MM.1S (cell line): ENCODE results near the gene MEF2C.

Experiments
- DNase-seq: peaks from one replicate; pipeline ENCODE4 v3.0.0-alpha.2; 2015
- H2AFZ ChIP-seq: fragments of 300-600 bp; sonication (generic); 2 replicates; pipeline ENCODE4 v1.6.0; 2016; ENCODE audit warnings: antibody characterized with exemption, low read length
- H3F3A ChIP-seq: fragments of 300-600 bp; sonication (generic); 2 replicates; pipeline ENCODE4 v1.6.1; 2016; ENCODE audit warnings: mild to moderate bottlenecking, antibody characterized with exemption, low read length, moderate library complexity, mixed read lengths; ENCODE audit not compliant: insufficient read depth
- H3K27ac ChIP-seq: fragments of 300-600 bp; sonication (generic); 2 replicates; pipeline ENCODE4 v1.5.1; 2016; ENCODE audit warnings: mild to moderate bottlenecking, low read length
- H3K27me3 ChIP-seq: fragments of 300-600 bp; sonication (generic); replicated peaks from 2 replicates; pipeline ENCODE4 v1.6.0; 2016; ENCODE audit warnings: low read length; ENCODE audit not compliant: insufficient read depth
- H3K36me3 ChIP-seq: fragments of 300-600 bp; sonication (generic); replicated peaks from 2 replicates; pipeline ENCODE4 v1.6.1; 2016; ENCODE audit warnings: mild to moderate bottlenecking, low read length, mixed read lengths; ENCODE audit not compliant: insufficient read depth
- H3K4me1 ChIP-seq: fragments of 300-600 bp; sonication (generic); 2 replicates; pipeline ENCODE4 v1.6.1; 2016; ENCODE audit warnings: low read length, mixed read lengths
- H3K4me2 ChIP-seq: fragments of 300-600 bp; sonication (generic); 2 replicates; pipeline ENCODE4 v1.6.0; 2016; ENCODE audit warnings: low read depth, low read length
- H3K4me3 ChIP-seq: fragments of 300-600 bp; sonication (generic); 2 replicates; pipeline ENCODE4 v1.5.1; 2016; ENCODE audit warnings: low read length, mixed read lengths
- H3K79me2 ChIP-seq: fragments of 300-600 bp; sonication (generic); 2 replicates; pipeline ENCODE4 v1.6.1; 2016; ENCODE audit warnings: mixed run types, low read length, mixed read lengths
- H3K9ac ChIP-seq: fragments of 300-600 bp; sonication (generic); 2 replicates; pipeline ENCODE4 v1.6.1; 2016; ENCODE audit warnings: low read length, mixed read lengths
- H3K9me2 ChIP-seq: fragments of 300-600 bp; sonication (generic); replicated peaks from 2 replicates; pipeline ENCODE4 v1.6.1; 2016; ENCODE audit warnings: mild to moderate bottlenecking, low read length, mixed read lengths; ENCODE audit not compliant: insufficient read depth
- H3K9me3 ChIP-seq: fragments of 300-600 bp; sonication (generic); replicated peaks from 2 replicates; pipeline ENCODE4 v1.6.1; 2016; ENCODE audit warnings: mild to moderate bottlenecking, low read length, mixed read lengths; ENCODE audit not compliant: insufficient read depth
- H4K20me1 ChIP-seq: fragments of 300-600 bp; sonication (generic); 2 replicates; pipeline ENCODE4 v1.6.1; 2016; ENCODE audit warnings: mild to moderate bottlenecking, low read length, moderate library complexity, mixed read lengths; ENCODE audit not compliant: insufficient read depth
- EZH2 ChIP-seq: fragments of 300-600 bp; sonication (generic); optimal IDR thresholded peaks from 2 replicates; pipeline ENCODE3; 2017; ENCODE audit warnings: low read depth, mild to moderate bottlenecking, antibody characterized with exemption, low read length, mixed read lengths
- EZH2phosphoT487 ChIP-seq: fragments of 300-600 bp; sonication (generic); IDR thresholded peaks from 2 replicates; pipeline ENCODE4 v1.6.1; 2018; ENCODE audit warnings: antibody characterized with exemption, low read length
- TF ChIP-seq, protein P1 (sequence below): fragments of 300-600 bp; sonication (generic); IDR thresholded peaks from 2 replicates; pipeline ENCODE4 v1.5.1; 2016; ENCODE audit warnings: antibody characterized with exemption, low read length, mixed read lengths

Gene MEF2C

DNA sequence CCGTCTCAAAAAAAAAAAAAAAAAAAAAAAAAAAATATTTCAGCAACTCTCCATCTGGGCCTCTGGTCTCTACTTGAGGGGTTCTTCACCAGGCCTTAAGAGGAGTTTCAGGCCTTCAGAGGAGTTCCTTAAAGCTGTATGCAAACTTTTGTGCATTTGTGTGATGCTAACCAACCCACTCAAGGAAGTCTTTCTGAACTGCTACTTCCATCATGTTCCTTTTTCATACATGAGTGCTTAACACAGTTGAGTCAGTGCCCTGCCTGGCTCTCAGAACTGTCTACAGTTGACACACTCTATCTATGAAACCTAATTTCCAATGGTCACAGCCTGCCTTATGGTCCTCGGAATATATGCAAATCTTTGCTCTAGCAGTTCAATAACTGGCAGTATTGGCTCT, 146.5 kb downstream of the MEF2C start:
- H3K9ac ChIP-seq = no peak overlapping the region
- no peaks in the 10 kb centered on the region for H3K9me3 ChIP-seq
- H3K4me1 ChIP-seq = peaks cover 58% of the 10 kb centered on the region
- no peak overlapping the region for H3K4me3 ChIP-seq
- H3K9me2 ChIP-seq = no peaks in the 10 kb centered on the region
- H3F3A ChIP-seq = peaks cover 70% of the 10 kb centered on the region
- DNase-seq = no peak
- no peak for TF ChIP-seq EZH2phosphoT487
- TF ChIP-seq EZH2 = no peak
- TF ChIP-seq, protein P1, sequence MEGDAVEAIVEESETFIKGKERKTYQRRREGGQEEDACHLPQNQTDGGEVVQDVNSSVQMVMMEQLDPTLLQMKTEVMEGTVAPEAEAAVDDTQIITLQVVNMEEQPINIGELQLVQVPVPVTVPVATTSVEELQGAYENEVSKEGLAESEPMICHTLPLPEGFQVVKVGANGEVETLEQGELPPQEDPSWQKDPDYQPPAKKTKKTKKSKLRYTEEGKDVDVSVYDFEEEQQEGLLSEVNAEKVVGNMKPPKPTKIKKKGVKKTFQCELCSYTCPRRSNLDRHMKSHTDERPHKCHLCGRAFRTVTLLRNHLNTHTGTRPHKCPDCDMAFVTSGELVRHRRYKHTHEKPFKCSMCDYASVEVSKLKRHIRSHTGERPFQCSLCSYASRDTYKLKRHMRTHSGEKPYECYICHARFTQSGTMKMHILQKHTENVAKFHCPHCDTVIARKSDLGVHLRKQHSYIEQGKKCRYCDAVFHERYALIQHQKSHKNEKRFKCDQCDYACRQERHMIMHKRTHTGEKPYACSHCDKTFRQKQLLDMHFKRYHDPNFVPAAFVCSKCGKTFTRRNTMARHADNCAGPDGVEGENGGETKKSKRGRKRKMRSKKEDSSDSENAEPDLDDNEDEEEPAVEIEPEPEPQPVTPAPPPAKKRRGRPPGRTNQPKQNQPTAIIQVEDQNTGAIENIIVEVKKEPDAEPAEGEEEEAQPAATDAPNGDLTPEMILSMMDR = no peak
- H3K79me2 ChIP-seq = peaks cover 92% of the 10 kb centered on the region
- peaks cover 8% of the 10 kb centered on the region; the same call in 1 of the 2 replicates for H3K36me3 ChIP-seq
- peaks cover 1% of the 10 kb centered on the region; the same call in 1 of the 2 replicates for H4K20me1 ChIP-seq
- H2AFZ ChIP-seq = no peak overlapping the region
- H3K27me3 ChIP-seq = no peaks in the 10 kb centered on the region
- peak overlapping the region; percentile 19 for H3K4me2 ChIP-seq
- peak overlapping the region; percentile 25; the same call in 1 of the 2 replicates for H3K27ac ChIP-seq

DNA sequence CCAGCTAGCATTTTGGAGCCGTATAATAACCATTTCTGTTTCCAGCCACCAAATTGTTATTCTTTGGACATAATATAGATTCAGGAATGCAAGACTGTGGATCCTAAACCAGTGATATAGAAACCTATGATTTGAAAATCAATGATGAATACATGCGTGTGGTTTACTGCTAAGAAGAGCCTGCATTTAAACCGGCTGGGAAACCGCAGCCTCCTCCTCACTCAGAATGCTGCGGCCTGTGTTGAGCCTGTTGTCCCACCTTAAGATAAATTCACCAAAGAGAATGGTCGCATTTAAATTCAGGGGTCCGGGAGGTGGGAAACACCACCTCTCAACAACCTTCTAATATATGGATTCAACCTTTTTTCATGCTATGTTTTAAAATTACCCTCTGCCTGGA, 148.0 kb downstream of the MEF2C start:
- Histone ChIP-seq H3K9me3 (no peaks in the 10 kb centered on the region), H3K4me3 (peak overlapping the region; percentile 31; the same call in 1 of the 2 replicates), H3K4me2 (peak overlapping the region; percentile 72), H3K36me3 (peaks cover 5% of the 10 kb centered on the region; the same call in 1 of the 2 replicates), H4K20me1 (0 out of 2 replicates have a peak, but pooled peaks cover 7% of the 10 kb centered on the region), H3K79me2 (peaks cover 92% of the 10 kb centered on the region), H2AFZ (no peak overlapping the region), H3K4me1 (peaks cover 49% of the 10 kb centered on the region), H3K27me3 (no peaks in the 10 kb centered on the region), H3K9ac (peak overlapping the region; percentile 33; the same call in 1 of the 2 replicates), H3K27ac (peak overlapping the region; percentile 79; the same call in 1 of the 2 replicates), H3K9me2 (no peaks in the 10 kb centered on the region), H3F3A (peaks cover 80% of the 10 kb centered on the region)
- TF ChIP-seq EZH2 = no peak
- TF ChIP-seq EZH2phosphoT487 = no peak
- TF ChIP-seq, protein P1 = no peak
- peak; percentile 36 for DNase-seq

DNA sequence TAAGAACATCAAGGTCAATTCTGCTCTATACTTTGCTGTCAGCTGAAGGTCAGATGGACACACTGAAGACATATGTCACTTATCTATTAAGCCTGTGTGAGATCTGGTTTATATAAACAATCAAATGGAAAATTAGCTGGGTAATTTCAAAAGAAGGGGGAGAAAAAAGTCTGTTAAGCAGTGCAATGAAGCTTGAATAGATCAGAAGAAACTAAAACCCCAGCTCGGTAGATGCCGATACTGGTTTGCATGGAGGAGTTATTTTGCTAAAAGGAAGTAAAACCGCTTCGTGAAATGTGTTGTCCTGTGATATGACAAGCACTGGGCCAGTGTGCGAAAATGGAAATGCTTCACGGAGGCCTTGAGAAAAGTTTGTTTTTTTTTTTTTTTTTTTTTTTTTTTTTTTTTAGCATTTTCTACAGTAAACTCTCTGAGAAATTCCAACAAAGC, 148.8 kb downstream of the MEF2C start:
- Histone ChIP-seq H3K27ac (peak overlapping the region; percentile 79), H3F3A (peaks cover 80% of the 10 kb centered on the region), H4K20me1 (0 out of 2 replicates have a peak, but pooled peaks cover 7% of the 10 kb centered on the region), H3K9me2 (no peaks in the 10 kb centered on the region), H3K9ac (peak overlapping the region; percentile 33), H3K4me2 (peak overlapping the region; percentile 72), H3K9me3 (no peaks in the 10 kb centered on the region), H3K79me2 (peaks cover 92% of the 10 kb centered on the region), H2AFZ (no peak overlapping the region), H3K4me3 (0 out of 2 replicates have a peak overlapping the region, but pooled peaks have one; percentile 31), H3K36me3 (peaks cover 5% of the 10 kb centered on the region; the same call in 1 of the 2 replicates), H3K4me1 (peaks cover 49% of the 10 kb centered on the region), H3K27me3 (no peaks in the 10 kb centered on the region)
- TF ChIP-seq EZH2 = no peak
- TF ChIP-seq, protein P1 = no peak
- no peak for TF ChIP-seq EZH2phosphoT487
- DNase-seq = peak; percentile 78
